ENCODE results near the gene LPAR1. TPM values are rescaled to one million over a fixed set of nuclear protein-coding genes. Genes with fewer than 3 reads are reported as not detected.
A peak's percentile ranks its signal among the peaks of the same experiment; 100 is the strongest.

The LPAR1 gene
- total RNA-seq, 1 donor from 2014 or later: 11.5 TPM

DNA sequence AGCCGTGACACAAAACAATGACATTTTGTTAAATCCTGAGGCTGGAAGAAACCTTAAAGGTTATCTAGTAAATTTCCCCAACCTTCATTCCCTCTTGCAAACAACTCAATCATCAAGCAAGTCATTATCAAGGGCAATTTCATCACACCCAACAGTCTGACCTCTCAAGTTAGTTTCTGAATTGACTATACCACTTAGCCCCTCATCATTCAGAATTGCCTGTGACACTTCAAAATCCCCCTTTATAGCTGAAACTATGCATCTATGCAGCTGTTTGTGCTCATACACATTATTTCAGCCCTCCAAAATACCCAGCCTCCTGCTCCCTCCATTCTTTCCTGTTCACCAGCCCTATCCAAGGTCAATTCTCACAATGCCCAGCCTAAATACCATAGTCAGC is 24.6 kb downstream of the LPAR1 start:
- Histone ChIP-seq H3K9me3 (ENCODE audit: insufficient read depth, low read depth, low read length) (no peaks in the 10 kb centered on the region), H2AFZ (ENCODE audit: low read depth, low read length) (no peak overlapping the region), H3K4me3 (ENCODE audit: insufficient read depth, low read depth, low read length) (no peak overlapping the region), H4K20me1 (ENCODE audit: insufficient read depth, low read length) (peaks cover 40% of the 10 kb centered on the region), H3K79me2 (ENCODE audit: insufficient read depth, low read length) (peaks cover 43% of the 10 kb centered on the region), H3K4me1 (ENCODE audit: insufficient read depth, low read length) (peaks cover 7% of the 10 kb centered on the region), H3K36me3 (ENCODE audit: insufficient read depth, low read length) (no peaks in the 10 kb centered on the region), H3K9ac (ENCODE audit: low read length) (no peak overlapping the region), H3K27ac (ENCODE audit: low read depth, low read length) (no peak overlapping the region), H3K4me2 (ENCODE audit: low read length) (no peak overlapping the region), H3K27me3 (ENCODE audit: insufficient read depth, low read length) (no peaks in the 10 kb centered on the region)
- no peaks in the 10 kb centered on the region for H3K9me3 Mint-ChIP-seq (ENCODE audit: unreplicated experiment)
- TF ChIP-seq, protein P1, sequence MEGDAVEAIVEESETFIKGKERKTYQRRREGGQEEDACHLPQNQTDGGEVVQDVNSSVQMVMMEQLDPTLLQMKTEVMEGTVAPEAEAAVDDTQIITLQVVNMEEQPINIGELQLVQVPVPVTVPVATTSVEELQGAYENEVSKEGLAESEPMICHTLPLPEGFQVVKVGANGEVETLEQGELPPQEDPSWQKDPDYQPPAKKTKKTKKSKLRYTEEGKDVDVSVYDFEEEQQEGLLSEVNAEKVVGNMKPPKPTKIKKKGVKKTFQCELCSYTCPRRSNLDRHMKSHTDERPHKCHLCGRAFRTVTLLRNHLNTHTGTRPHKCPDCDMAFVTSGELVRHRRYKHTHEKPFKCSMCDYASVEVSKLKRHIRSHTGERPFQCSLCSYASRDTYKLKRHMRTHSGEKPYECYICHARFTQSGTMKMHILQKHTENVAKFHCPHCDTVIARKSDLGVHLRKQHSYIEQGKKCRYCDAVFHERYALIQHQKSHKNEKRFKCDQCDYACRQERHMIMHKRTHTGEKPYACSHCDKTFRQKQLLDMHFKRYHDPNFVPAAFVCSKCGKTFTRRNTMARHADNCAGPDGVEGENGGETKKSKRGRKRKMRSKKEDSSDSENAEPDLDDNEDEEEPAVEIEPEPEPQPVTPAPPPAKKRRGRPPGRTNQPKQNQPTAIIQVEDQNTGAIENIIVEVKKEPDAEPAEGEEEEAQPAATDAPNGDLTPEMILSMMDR (IDR thresholded peaks at IDR 0.05; ENCODE audit: insufficient read depth, low read depth, low read length): no peak
- no peak for TF ChIP-seq EZH2 (IDR thresholded peaks at IDR 0.05; ENCODE audit: insufficient read depth, low read length)
- H3K27me3 Mint-ChIP-seq (ENCODE audit: low read depth, unreplicated experiment): no peaks in the 10 kb centered on the region
- no peak overlapping the region for H3K27ac Mint-ChIP-seq (ENCODE audit: unreplicated experiment)
- no peak for DNase-seq (ENCODE audit: low read depth)
- no peak for FAIRE-seq
- H3K4me3 Mint-ChIP-seq (ENCODE audit: unreplicated experiment): no peak overlapping the region
- H3K4me1 Mint-ChIP-seq (ENCODE audit: low read depth, unreplicated experiment): peaks cover 2% of the 10 kb centered on the region
- peaks cover 2% of the 10 kb centered on the region for H3K36me3 Mint-ChIP-seq (ENCODE audit: low read depth, unreplicated experiment)

DNA sequence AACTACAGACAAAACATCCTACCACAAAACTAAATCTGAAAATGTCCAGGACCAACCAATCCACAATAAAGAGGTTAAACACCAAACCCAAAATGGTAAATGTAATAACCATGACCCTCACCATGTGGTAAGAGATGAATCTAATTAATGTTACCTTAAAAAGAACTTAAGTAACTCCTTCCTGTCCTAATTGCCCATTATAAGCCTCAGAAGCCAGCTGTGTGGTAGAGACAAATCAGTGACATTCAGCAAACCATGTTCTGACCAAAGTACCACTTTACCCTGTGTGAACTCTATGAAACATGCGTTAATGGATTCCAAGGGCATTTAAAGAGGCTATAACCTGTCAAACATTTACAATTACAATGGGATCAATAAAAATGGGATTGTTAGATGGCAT is 25.0 kb downstream of the LPAR1 start:
- Histone ChIP-seq H2AFZ (ENCODE audit: low read depth, low read length) (no peak overlapping the region), H3K27me3 (ENCODE audit: insufficient read depth, low read length) (no peaks in the 10 kb centered on the region), H3K4me3 (ENCODE audit: insufficient read depth, low read depth, low read length) (no peak overlapping the region), H3K4me1 (ENCODE audit: insufficient read depth, low read length) (peaks cover 7% of the 10 kb centered on the region), H3K4me2 (ENCODE audit: low read length) (no peak overlapping the region), H3K36me3 (ENCODE audit: insufficient read depth, low read length) (no peaks in the 10 kb centered on the region), H3K79me2 (ENCODE audit: insufficient read depth, low read length) (peaks cover 43% of the 10 kb centered on the region), H4K20me1 (ENCODE audit: insufficient read depth, low read length) (peaks cover 40% of the 10 kb centered on the region), H3K9ac (ENCODE audit: low read length) (no peak overlapping the region), H3K9me3 (ENCODE audit: insufficient read depth, low read depth, low read length) (no peaks in the 10 kb centered on the region), H3K27ac (ENCODE audit: low read depth, low read length) (no peak overlapping the region)
- no peak for DNase-seq (ENCODE audit: low read depth)
- H3K4me1 Mint-ChIP-seq (ENCODE audit: low read depth, unreplicated experiment): peaks cover 6% of the 10 kb centered on the region
- no peak for FAIRE-seq
- H3K9me3 Mint-ChIP-seq (ENCODE audit: unreplicated experiment): no peaks in the 10 kb centered on the region
- H3K4me3 Mint-ChIP-seq (ENCODE audit: unreplicated experiment): no peak overlapping the region
- peaks cover 2% of the 10 kb centered on the region for H3K36me3 Mint-ChIP-seq (ENCODE audit: low read depth, unreplicated experiment)
- no peaks in the 10 kb centered on the region for H3K27me3 Mint-ChIP-seq (ENCODE audit: low read depth, unreplicated experiment)
- no peak overlapping the region for H3K27ac Mint-ChIP-seq (ENCODE audit: unreplicated experiment)
- no peak for TF ChIP-seq EZH2 (IDR thresholded peaks at IDR 0.05; ENCODE audit: insufficient read depth, low read length)
- TF ChIP-seq, protein P1 (IDR thresholded peaks at IDR 0.05; ENCODE audit: insufficient read depth, low read depth, low read length): no peak

DNA sequence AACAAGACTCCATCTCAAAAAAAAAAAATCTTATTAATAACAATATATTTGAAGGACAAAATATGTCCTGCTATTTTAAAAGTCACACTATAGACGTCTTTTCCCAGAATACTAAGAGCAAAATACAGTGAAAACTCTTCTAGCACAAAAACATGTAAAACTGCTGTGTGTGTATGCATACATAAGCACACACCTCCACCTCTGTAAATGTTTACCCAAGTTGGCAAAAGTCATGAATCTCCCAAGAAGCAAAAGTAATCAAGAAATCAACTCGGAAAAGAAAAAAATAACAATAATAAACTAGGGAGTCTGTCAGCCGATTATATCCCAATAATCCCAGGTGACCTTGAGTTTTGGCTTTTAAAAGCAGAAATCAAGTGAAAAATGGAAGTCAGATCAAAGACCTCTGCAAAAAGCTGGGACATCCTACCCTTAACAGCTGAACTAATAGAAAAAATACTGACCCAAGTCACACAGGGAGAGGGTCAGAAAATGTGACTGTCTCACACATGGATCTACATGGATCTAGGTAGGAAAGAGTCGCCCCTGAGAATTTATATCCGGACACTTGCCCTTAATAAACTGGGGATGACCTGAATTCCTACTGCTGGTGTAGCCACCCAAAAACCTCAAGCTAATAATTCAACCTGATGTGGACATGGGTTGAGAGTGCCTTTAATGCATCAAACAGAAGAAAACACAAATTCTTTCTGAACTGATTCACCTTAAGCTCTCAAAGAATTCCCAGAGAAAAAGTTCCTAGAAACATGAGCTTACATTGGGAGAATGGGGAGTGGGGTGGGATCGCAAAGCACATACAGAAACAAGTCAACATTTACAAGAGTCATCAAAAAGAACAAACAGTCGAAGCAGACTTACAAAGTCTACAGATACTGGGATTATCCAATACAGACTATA is 29.9 kb downstream of the LPAR1 start:
- TF ChIP-seq, protein P1 (IDR thresholded peaks at IDR 0.05; ENCODE audit: insufficient read depth, low read depth, low read length): no peak
- no peak for TF ChIP-seq EZH2 (IDR thresholded peaks at IDR 0.05; ENCODE audit: insufficient read depth, low read length)
- no peak overlapping the region for H3K4me2 ChIP-seq (ENCODE audit: low read length)
- H2AFZ ChIP-seq (ENCODE audit: low read depth, low read length): no peak overlapping the region
- no peaks in the 10 kb centered on the region for H3K36me3 ChIP-seq (ENCODE audit: insufficient read depth, low read length)
- peaks cover 21% of the 10 kb centered on the region for H4K20me1 ChIP-seq (ENCODE audit: insufficient read depth, low read length)
- peaks cover 26% of the 10 kb centered on the region for H3K79me2 ChIP-seq (ENCODE audit: insufficient read depth, low read length)
- H3K9me3 ChIP-seq (ENCODE audit: insufficient read depth, low read depth, low read length): no peaks in the 10 kb centered on the region
- H3K4me1 Mint-ChIP-seq (ENCODE audit: low read depth, unreplicated experiment): peaks cover 11% of the 10 kb centered on the region
- H3K27me3 ChIP-seq (ENCODE audit: insufficient read depth, low read length): no peaks in the 10 kb centered on the region
- H3K4me1 ChIP-seq (ENCODE audit: insufficient read depth, low read length): no peaks in the 10 kb centered on the region
- no peak overlapping the region for H3K27ac ChIP-seq (ENCODE audit: low read depth, low read length)
- no peak overlapping the region for H3K27ac Mint-ChIP-seq (ENCODE audit: unreplicated experiment)
- FAIRE-seq: no peak
- H3K4me3 ChIP-seq (ENCODE audit: insufficient read depth, low read depth, low read length): no peak overlapping the region
- DNase-seq (ENCODE audit: low read depth): peak; percentile 47
- H3K9ac ChIP-seq (ENCODE audit: low read length): no peak overlapping the region
- H3K36me3 Mint-ChIP-seq (ENCODE audit: low read depth, unreplicated experiment): peaks cover 3% of the 10 kb centered on the region
- no peaks in the 10 kb centered on the region for H3K27me3 Mint-ChIP-seq (ENCODE audit: low read depth, unreplicated experiment)
- peaks cover 6% of the 10 kb centered on the region for H3K9me3 Mint-ChIP-seq (ENCODE audit: unreplicated experiment)
- no peak overlapping the region for H3K4me3 Mint-ChIP-seq (ENCODE audit: unreplicated experiment)

All from astrocyte (in vitro differentiated cells and primary cell).